ENCODE measurements around the gene PSMD11. TPM values are rescaled to one million over a fixed set of nuclear protein-coding genes. Genes with fewer than 3 reads are reported as not detected.

Gene PSMD11
- total and polyA plus RNA-seq, 2 of the 8 experiments (the other 6 are each of a cell fraction or from before 2014, with no cell fraction given), result 68.4 to 171 TPM

GRCh38 chr17:32467949-32468348 is 23.6 kb downstream of the PSMD11 start:
- H2AFZ ChIP-seq (ENCODE audit: low read length), result no peak overlapping the region
- H2BK5ac ChIP-seq (ENCODE audit: low read depth, low read length), result no peak overlapping the region
- no peak overlapping the region for H2BK20ac ChIP-seq (ENCODE audit: low read length)
- H3K18ac ChIP-seq (ENCODE audit: extremely low read depth, low read length), result no peak overlapping the region
- H3K27ac ChIP-seq (ENCODE audit: low read depth, low read length), result no peak overlapping the region
- no peaks in the 10 kb centered on the region for H3K23me2 ChIP-seq (ENCODE audit: low read depth, low read length)
- ChIA-PET POLR2A (ENCODE audit: partially characterized antibody) (no interaction called here), CTCF (ENCODE audit: partially characterized antibody) (interaction anchor here (1.0 to 1.3 kb wide), 2 partner anchors 10 to 19 kb away, joined by 3 read pairs; no protein-coding TSS in a partner anchor)
- no peak for FAIRE-seq
- no peaks in the 10 kb centered on the region for H3K27me3 ChIP-seq (replicated peaks in 1 of 4; ENCODE audit: control insufficient read depth in 3 of 4, extremely low read depth in 1 of 4, insufficient read depth in 3 of 4, low read length in 3 of 4)
- peaks cover 21 to 73% (median 60%) of the 10 kb centered on the region in 4 experiments for H3K36me3 ChIP-seq (ENCODE audit: control insufficient read depth in 2 of 4, insufficient read depth in 4 of 4, low read length in 3 of 4)
- no peak overlapping the region for H3K14ac ChIP-seq (ENCODE audit: insufficient read length)
- H3K9ac ChIP-seq (replicated peaks in 1 of 4; ENCODE audit: extremely low read depth in 1 of 4, low read depth in 3 of 4, low read length in 3 of 4), result no peak overlapping the region
- no peak overlapping the region for H4K91ac ChIP-seq (replicated peaks; ENCODE audit: insufficient read length, low read length)
- H3K9me3 ChIP-seq (ENCODE audit: insufficient read depth in 2 of 2, low read depth in 1 of 2, low read length in 1 of 2), result no peaks in the 10 kb centered on the region
- no peak overlapping the region for H3K23ac ChIP-seq (ENCODE audit: insufficient read length)
- H3K79me2 ChIP-seq (ENCODE audit: control insufficient read depth in 1 of 2, insufficient read depth in 2 of 2, low read length in 2 of 2), result peaks cover 0 to 29% of the 10 kb centered on the region in 2 experiments; a peak in 2 of 4 replicates
- H3K4me3 ChIP-seq (ENCODE audit: extremely low read depth in 1 of 4, insufficient read depth in 2 of 4, low read depth in 3 of 4, low read length in 4 of 4), result no peak overlapping the region
- H3K4me2 ChIP-seq (ENCODE audit: insufficient read depth in 1 of 2, low read depth in 2 of 2, low read length in 2 of 2), result no peak overlapping the region
- H2BK120ac ChIP-seq (replicated peaks; ENCODE audit: low read depth, low read length), result no peak overlapping the region
- H3K4me1 ChIP-seq (replicated peaks in 1 of 4; ENCODE audit: control insufficient read depth in 3 of 4, insufficient read depth in 4 of 4, low read length in 3 of 4), result no peaks in the 10 kb centered on the region
- no peak overlapping the region for H3K4ac ChIP-seq (replicated peaks; ENCODE audit: insufficient read length, low read depth, low read length)
- H2BK12ac ChIP-seq (ENCODE audit: low read depth, low read length), result no peak overlapping the region
- H4K8ac ChIP-seq (ENCODE audit: extremely low read depth, insufficient read depth, low read length), result no peak overlapping the region
- H2AK5ac ChIP-seq (ENCODE audit: low read depth, low read length), result no peak overlapping the region
- no peaks in the 10 kb centered on the region; the same call in 1 of the 2 replicates for H3K79me1 ChIP-seq (ENCODE audit: low read depth, low read length)
- no peak overlapping the region for H3K56ac ChIP-seq (replicated peaks; ENCODE audit: insufficient read length, low read depth, low read length)
- no peak overlapping the region for H4K5ac ChIP-seq (ENCODE audit: insufficient read length, low read depth, low read length)
- WGBS, 2 experiments (ENCODE audit: extremely low coverage in 1 of 2, insufficient coverage in 1 of 2, insufficient read length in 1 of 2, insufficient replicate concordance in 2 of 2, low coverage in 1 of 2, low lambda C conversion rate in 2 of 2, missing lambda C conversion rate in 1 of 2), result 93% methylated on average over 7 of the region's 7 CpGs; no CpG with 5 or more reads in 1 of the 2 experiments
- peaks cover 0 to 6% of the 10 kb centered on the region in 2 experiments for H4K20me1 ChIP-seq (replicated peaks in 1 of 2; ENCODE audit: control insufficient read depth in 1 of 2, insufficient read depth in 2 of 2, low read length in 2 of 2)
- no peak for DNase-seq (ENCODE audit: low read depth in 1 of 2, low spot score in 2 of 2)
- H2BK15ac ChIP-seq (ENCODE audit: low read length), result no peak overlapping the region
- TF ChIP-seq HDAC2 (IDR thresholded peaks at IDR 0.05; ENCODE audit: borderline replicate concordance in 1 of 2, low read depth in 2 of 2, low read length in 2 of 2), result no peak
- TF ChIP-seq RAD21 (IDR thresholded peaks at IDR 0.05 in 1 of 2, conservative IDR thresholded peaks at IDR 0.05 in 1 of 2; ENCODE audit: low read depth in 2 of 2, low read length in 2 of 2), result no peak
- no peak for TF ChIP-seq POU5F1 (IDR thresholded peaks at IDR 0.05; ENCODE audit: low read depth, low read length)
- no peak for TF ChIP-seq POLR2AphosphoS5 (IDR thresholded peaks at IDR 0.05; ENCODE audit: low read depth, low read length)
- no peak for TF ChIP-seq HDAC6 (IDR thresholded peaks at IDR 0.05; ENCODE audit: low read depth, low read length)
- TF ChIP-seq MAFK (IDR thresholded peaks at IDR 0.05; ENCODE audit: low read depth, low read length), result no peak
- no peak for TF ChIP-seq CTBP2 (IDR thresholded peaks at IDR 0.05; ENCODE audit: borderline replicate concordance, insufficient read depth, insufficient read length, low read length)
- TF ChIP-seq SP4 (IDR thresholded peaks at IDR 0.05; ENCODE audit: low read length), result no peak
- no peak for TF ChIP-seq SRF (IDR thresholded peaks at IDR 0.05; ENCODE audit: low read depth, low read length)
- no peak for TF ChIP-seq RNF2 (IDR thresholded peaks at IDR 0.05; ENCODE audit: borderline replicate concordance, low read depth, low read length, missing control alignments, poor library complexity, severe bottlenecking)
- no peak for TF ChIP-seq RBBP5 (IDR thresholded peaks at IDR 0.05; ENCODE audit: borderline replicate concordance, low read depth, low read length)
- no peak for TF ChIP-seq SIRT6 (IDR thresholded peaks at IDR 0.05; ENCODE audit: low read length)
- TF ChIP-seq ATF3 (IDR thresholded peaks at IDR 0.05; ENCODE audit: insufficient read depth, low read depth, low read length), result no peak
